Neural crest cell (in vitro differentiated cells): ENCODE measurements around the gene CACNA2D1. TPM values are rescaled to one million over a fixed set of nuclear protein-coding genes. Genes with fewer than 3 reads are reported as not detected.

ENCODE experiments used
- DNase-seq: peaks from one replicate; pipeline ENCODE4 v3.0.0; 2021; ENCODE audit warnings: low read depth, mixed read lengths, low spot score
- H3K27ac Mint-ChIP-seq: one replicate; pipeline ENCODE4 v1.8.0; 2021; ENCODE audit warnings: mild to moderate bottlenecking, mixed read lengths; ENCODE audit not compliant: unreplicated experiment
- H3K27me3 Mint-ChIP-seq: 2 replicates; pipeline ENCODE4 v1.8.0; 2021; ENCODE audit warnings: low read depth, mild to moderate bottlenecking, mixed read lengths
- H3K36me3 Mint-ChIP-seq: 2 replicates; pipeline ENCODE4 v1.8.0; 2021; ENCODE audit warnings: low read depth, mild to moderate bottlenecking, mixed read lengths
- H3K4me1 Mint-ChIP-seq: 2 replicates; pipeline ENCODE4 v1.8.0; 2021; ENCODE audit warnings: mixed read lengths
- H3K4me3 Mint-ChIP-seq: one replicate; pipeline ENCODE4 v1.8.0; 2021; ENCODE audit warnings: mild to moderate bottlenecking, mixed read lengths
- H3K9me3 Mint-ChIP-seq: 2 replicates; pipeline ENCODE4 v1.8.0; 2021; ENCODE audit warnings: mixed read lengths
- total RNA-seq: library from RNA; stranded (reverse); gene quantifications from 2 replicates; pipeline ENCODE4 v1.2.1, GENCODE V29; 2021
- TF ChIP-seq, protein P1 (sequence below): fragments of 200-600 bp; sonication (generic); conservative IDR thresholded peaks from 2 replicates; pipeline ENCODE4 v1.5.0; 2021; ENCODE audit warnings: antibody characterized with exemption, mild to moderate bottlenecking

CACNA2D1 gene
- total RNA-seq, 1 donor from 2014 or later, result 4.5 TPM

DNA sequence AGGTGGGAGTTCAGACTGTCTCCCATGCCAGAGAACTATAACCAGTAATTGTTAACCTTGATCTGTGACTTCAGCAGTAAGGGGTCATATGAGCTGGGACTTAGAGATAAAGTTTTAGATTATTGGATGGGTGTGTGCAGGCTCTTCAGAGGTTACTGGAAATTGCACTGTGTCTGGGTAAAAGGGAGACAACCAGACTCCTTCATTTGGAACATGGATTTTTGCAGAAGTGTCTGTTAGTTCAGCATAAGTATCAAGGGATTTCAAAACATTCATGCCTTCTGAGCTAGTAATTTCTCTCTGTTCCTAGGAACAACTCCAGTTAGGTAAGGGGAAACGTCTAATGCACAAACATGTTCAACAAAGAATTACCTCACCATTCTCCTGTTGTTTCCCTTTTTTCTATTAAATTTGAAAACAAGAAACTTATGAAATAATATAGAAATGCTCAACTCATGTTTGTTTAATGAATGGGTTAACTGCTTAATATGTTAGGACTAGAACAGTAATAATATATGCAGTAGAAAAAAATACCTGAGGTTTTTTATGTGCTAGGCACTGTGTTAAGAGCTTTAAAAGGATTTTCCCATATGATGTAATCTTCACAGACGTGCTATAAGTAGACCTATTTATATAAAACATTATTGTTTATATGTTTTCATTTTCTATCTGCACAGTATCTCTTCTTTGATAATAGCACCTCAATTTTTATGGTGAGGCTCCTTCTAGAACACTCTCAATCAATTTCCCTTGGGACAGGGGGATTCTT is 233.0 kb downstream of the CACNA2D1 start:
- peaks cover 9% of the 10 kb centered on the region for H3K4me1 Mint-ChIP-seq
- H3K27me3 Mint-ChIP-seq, result no peaks in the 10 kb centered on the region
- no peaks in the 10 kb centered on the region for H3K36me3 Mint-ChIP-seq
- no peak overlapping the region for H3K27ac Mint-ChIP-seq
- peaks cover 10% of the 10 kb centered on the region for H3K9me3 Mint-ChIP-seq
- TF ChIP-seq, protein P1, sequence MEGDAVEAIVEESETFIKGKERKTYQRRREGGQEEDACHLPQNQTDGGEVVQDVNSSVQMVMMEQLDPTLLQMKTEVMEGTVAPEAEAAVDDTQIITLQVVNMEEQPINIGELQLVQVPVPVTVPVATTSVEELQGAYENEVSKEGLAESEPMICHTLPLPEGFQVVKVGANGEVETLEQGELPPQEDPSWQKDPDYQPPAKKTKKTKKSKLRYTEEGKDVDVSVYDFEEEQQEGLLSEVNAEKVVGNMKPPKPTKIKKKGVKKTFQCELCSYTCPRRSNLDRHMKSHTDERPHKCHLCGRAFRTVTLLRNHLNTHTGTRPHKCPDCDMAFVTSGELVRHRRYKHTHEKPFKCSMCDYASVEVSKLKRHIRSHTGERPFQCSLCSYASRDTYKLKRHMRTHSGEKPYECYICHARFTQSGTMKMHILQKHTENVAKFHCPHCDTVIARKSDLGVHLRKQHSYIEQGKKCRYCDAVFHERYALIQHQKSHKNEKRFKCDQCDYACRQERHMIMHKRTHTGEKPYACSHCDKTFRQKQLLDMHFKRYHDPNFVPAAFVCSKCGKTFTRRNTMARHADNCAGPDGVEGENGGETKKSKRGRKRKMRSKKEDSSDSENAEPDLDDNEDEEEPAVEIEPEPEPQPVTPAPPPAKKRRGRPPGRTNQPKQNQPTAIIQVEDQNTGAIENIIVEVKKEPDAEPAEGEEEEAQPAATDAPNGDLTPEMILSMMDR, result no peak
- no peak overlapping the region for H3K4me3 Mint-ChIP-seq
- no peak for DNase-seq

DNA sequence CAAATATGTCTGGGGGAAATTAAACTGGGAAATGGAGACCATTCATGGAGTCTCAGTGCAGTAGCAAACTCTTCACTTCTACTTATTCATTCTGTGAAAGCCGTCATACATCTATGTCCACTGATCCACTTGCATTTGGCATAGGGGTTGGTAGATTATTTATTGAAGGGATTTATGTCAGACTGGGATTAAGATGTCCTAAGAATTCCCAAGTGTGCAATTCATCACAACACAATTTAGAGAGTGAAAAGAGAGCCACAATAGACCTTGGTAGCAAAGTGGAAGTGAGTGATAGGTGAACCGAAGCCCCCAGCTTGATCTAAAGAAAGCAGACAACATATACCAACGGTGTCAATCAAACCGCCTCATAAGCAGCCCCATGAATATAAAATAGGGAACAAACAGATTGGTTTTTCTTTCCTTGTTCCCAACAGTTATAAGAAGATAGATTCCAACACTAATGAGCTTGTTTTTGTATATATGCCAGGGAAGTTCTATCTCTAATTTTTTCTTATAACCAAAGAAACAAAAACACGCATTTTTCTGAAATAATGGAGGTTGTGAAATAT is 234.3 kb downstream of the CACNA2D1 start:
- Mint-ChIP-seq H3K36me3 (no peaks in the 10 kb centered on the region), H3K4me1 (peaks cover 9% of the 10 kb centered on the region), H3K27ac (no peak overlapping the region), H3K27me3 (no peaks in the 10 kb centered on the region), H3K9me3 (peaks cover 10% of the 10 kb centered on the region), H3K4me3 (no peak overlapping the region)
- no peak for DNase-seq
- TF ChIP-seq, protein P1, result no peak

DNA sequence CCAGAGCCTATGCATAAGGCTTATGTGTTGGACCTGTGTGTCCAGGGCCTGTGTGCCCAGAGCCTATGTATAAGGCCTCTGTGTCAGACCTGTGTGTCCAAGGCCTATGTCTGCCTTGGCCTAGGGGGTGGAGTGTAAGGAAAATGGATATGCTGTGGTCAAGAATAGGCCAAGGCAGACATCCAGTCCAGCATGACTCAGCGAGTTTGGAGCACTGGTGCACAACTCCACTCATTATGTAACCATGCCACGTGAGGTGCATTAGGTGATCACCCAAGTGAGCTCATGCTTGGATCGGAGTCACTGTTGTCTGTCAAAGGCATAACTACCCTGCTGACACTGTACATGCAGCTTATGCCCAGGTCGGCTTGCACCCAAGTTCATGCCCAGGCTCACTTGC is 238.9 kb downstream of the CACNA2D1 start:
- Mint-ChIP-seq H3K27ac (no peak overlapping the region), H3K27me3 (no peaks in the 10 kb centered on the region), H3K36me3 (no peaks in the 10 kb centered on the region), H3K4me1 (peaks cover 8% of the 10 kb centered on the region), H3K9me3 (no peaks in the 10 kb centered on the region), H3K4me3 (no peak overlapping the region)
- TF ChIP-seq, protein P1, result no peak
- no peak for DNase-seq

DNA sequence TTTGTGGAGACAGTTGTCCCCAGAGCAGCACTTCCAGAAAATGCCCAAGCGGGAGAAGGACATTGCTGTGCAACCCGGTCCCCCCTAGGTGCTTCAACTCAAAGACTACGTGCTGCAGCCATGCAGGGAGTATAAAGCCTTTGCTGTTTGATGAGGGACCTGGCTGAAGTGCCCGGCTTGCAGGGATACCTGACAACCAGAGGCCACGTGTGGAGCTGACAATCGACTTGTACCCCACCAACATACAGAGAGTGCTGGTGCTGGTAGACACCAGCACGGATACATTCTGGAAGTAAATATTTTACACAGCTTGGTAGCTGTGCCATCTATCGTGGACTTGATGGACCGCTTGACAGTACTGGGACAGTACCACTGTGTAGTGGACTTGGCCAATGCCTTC is 240.6 kb downstream of the CACNA2D1 start:
- no peaks in the 10 kb centered on the region for H3K36me3 Mint-ChIP-seq
- no peak for DNase-seq
- H3K9me3 Mint-ChIP-seq, result no peaks in the 10 kb centered on the region
- no peaks in the 10 kb centered on the region for H3K4me1 Mint-ChIP-seq
- H3K27me3 Mint-ChIP-seq, result no peaks in the 10 kb centered on the region
- H3K27ac Mint-ChIP-seq, result no peak overlapping the region
- H3K4me3 Mint-ChIP-seq, result no peak overlapping the region
- TF ChIP-seq, protein P1, result no peak

DNA sequence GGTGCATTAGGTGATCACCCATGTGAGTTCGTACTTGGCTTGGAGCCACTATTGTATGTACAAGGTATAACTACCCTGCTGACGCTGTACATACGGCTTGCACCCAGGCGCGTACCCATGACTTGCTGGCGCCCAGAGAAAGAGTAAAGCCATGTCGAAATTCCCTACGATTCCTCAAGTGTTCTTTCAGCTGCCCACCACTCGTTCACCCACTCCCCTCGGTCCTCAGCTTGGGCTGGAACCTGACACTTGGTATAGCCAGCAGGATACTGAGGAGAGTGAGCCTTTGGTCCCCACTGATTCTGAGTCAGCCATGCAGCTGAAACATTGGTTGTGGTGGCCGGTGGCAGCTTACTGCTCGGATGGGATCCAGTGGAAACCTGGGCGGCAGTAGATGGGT is 241.5 kb downstream of the CACNA2D1 start:
- no peak overlapping the region for H3K27ac Mint-ChIP-seq
- no peaks in the 10 kb centered on the region for H3K27me3 Mint-ChIP-seq
- no peaks in the 10 kb centered on the region for H3K9me3 Mint-ChIP-seq
- TF ChIP-seq, protein P1, result no peak
- H3K36me3 Mint-ChIP-seq, result no peaks in the 10 kb centered on the region
- no peak overlapping the region for H3K4me3 Mint-ChIP-seq
- DNase-seq, result no peak
- H3K4me1 Mint-ChIP-seq, result no peaks in the 10 kb centered on the region
